HG03064 (cell line): ENCODE data around the gene ZNF213.

Source experiments
- ATAC-seq: cut with Tn5 transposase; IDR thresholded peaks from one replicate; pipeline ENCODE4 v1.9.1; 2021; ENCODE audit warnings: low read depth; ENCODE audit not compliant: unreplicated experiment

Gene ZNF213

GRCh38 chr16:3101018-3101840 lies 33.6 kb upstream of the ZNF213 start:
- ATAC-seq: no peak

- no peak for ATAC-seq
Measured at GRCh38 chr16:3101841-3102470, 32.9 kb upstream of the ZNF213 start.

GRCh38 chr16:3106205-3106928 lies 28.5 kb upstream of the ZNF213 start:
- peak; percentile 75 for ATAC-seq

GRCh38 chr16:3112058-3112880 lies 22.6 kb upstream of the ZNF213 start, which contains the start of gene ZNF205:
ZNF205 (plus strand) TSS chr16:3112586; CDS start chr16:3113431, 845 bp downstream.
- ATAC-seq: no peak

GRCh38 chr16:3112881-3113574 lies 21.8 kb upstream of the ZNF213 start:
- no peak for ATAC-seq

- no peak for ATAC-seq
Measured at GRCh38 chr16:3113765-3114479, 20.9 kb upstream of the ZNF213 start.

GRCh38 chr16:3115003-3115402 lies 19.8 kb upstream of the ZNF213 start:
- no peak for ATAC-seq

GRCh38 chr16:3115561-3115960 lies 19.3 kb upstream of the ZNF213 start:
- no peak for ATAC-seq

- ATAC-seq: no peak
Measured at GRCh38 chr16:3118204-3118790, 16.5 kb upstream of the ZNF213 start.

GRCh38 chr16:3118846-3119245 lies 16.0 kb upstream of the ZNF213 start:
- ATAC-seq: no peak

- no peak for ATAC-seq
Measured at GRCh38 chr16:3119286-3119685, 15.5 kb upstream of the ZNF213 start.

- no peak for ATAC-seq
Measured at GRCh38 chr16:3119701-3120408, 15.0 kb upstream of the ZNF213 start.

- ATAC-seq: no peak
Measured at GRCh38 chr16:3120435-3120834, 14.4 kb upstream of the ZNF213 start.

- ATAC-seq: no peak
Measured at GRCh38 chr16:3121851-3122467, 12.9 kb upstream of the ZNF213 start.

GRCh38 chr16:3122926-3123570 lies 11.8 kb upstream of the ZNF213 start:
- no peak for ATAC-seq

GRCh38 chr16:3123986-3124886 lies 10.6 kb upstream of the ZNF213 start:
- peak; percentile 70 for ATAC-seq
